SK-N-MC (cell line): ENCODE results near the gene DPF3.

ENCODE experiments used
- DNase-seq: peaks from one replicate; pipeline ENCODE4 v3.0.0-alpha.2; 2011; ENCODE audit warnings: low read depth, low spot score
- H3K27ac ChIP-seq: fragments of 200-600 bp; sonication (generic); 2 replicates; pipeline ENCODE4 v1.5.1; 2016; ENCODE audit warnings: mixed run types
- H3K36me3 ChIP-seq: fragments of 200-600 bp; sonication (generic); 2 replicates; pipeline ENCODE4 v1.6.1; 2017; ENCODE audit warnings: antibody characterized with exemption, low read length, mixed read lengths; ENCODE audit not compliant: insufficient read depth
- H3K4me3 ChIP-seq: fragments of 200-600 bp; sonication (generic); 2 replicates; pipeline ENCODE4 v1.5.1; 2016
- H3K9ac ChIP-seq: fragments of 200-600 bp; sonication (generic); 2 replicates; pipeline ENCODE4 v1.8.0; 2017; ENCODE audit warnings: mixed run types, mixed read lengths; ENCODE audit not compliant: insufficient read length
- H3K9me3 ChIP-seq: fragments of 200-600 bp; sonication (generic); 2 replicates; pipeline ENCODE4 v1.6.1; 2017; ENCODE audit warnings: low read depth, mild to moderate bottlenecking, antibody characterized with exemption, low read length, moderate library complexity, mixed read lengths
- EZH2 ChIP-seq: fragments of 200-600 bp; sonication (generic); IDR thresholded peaks from one replicate; pipeline ENCODE4 v1.6.1; 2017; ENCODE audit warnings: antibody characterized with exemption
- FOXP2 ChIP-seq: optimal IDR thresholded peaks from 2 replicates; pipeline ENCODE3; 2011; ENCODE audit warnings: mild to moderate bottlenecking, moderate library complexity; ENCODE audit not compliant: insufficient read depth; ENCODE audit errors: extremely low read length, control extremely low read depth
- POLR2AphosphoS5 ChIP-seq: IDR thresholded peaks from 2 replicates; pipeline ENCODE4 v1.6.1; 2012; ENCODE audit warnings: mild to moderate bottlenecking, low read depth, low read length, borderline replicate concordance

DPF3 gene

GRCh38 chr14:72595152-72595862, 298.6 kb downstream of the DPF3 start:
- no peak overlapping the region for H3K9ac ChIP-seq
- H3K9me3 ChIP-seq = no peaks in the 10 kb centered on the region
- DNase-seq = no peak
- H3K27ac ChIP-seq = no peak overlapping the region
- no peaks in the 10 kb centered on the region for H3K36me3 ChIP-seq
- TF ChIP-seq FOXP2 (no peak), EZH2 (no peak), POLR2AphosphoS5 (no peak)
- no peak overlapping the region for H3K4me3 ChIP-seq

GRCh38 chr14:72594099-72594901, 299.6 kb downstream of the DPF3 start:
- no peak overlapping the region for H3K27ac ChIP-seq
- H3K9ac ChIP-seq = no peak overlapping the region
- TF ChIP-seq POLR2AphosphoS5 = no peak
- no peak for TF ChIP-seq FOXP2
- TF ChIP-seq EZH2 = no peak
- no peaks in the 10 kb centered on the region for H3K9me3 ChIP-seq
- no peaks in the 10 kb centered on the region for H3K36me3 ChIP-seq
- H3K4me3 ChIP-seq = no peak overlapping the region
- no peak for DNase-seq

GRCh38 chr14:72591391-72591790, 302.5 kb downstream of the DPF3 start:
- no peak for TF ChIP-seq POLR2AphosphoS5
- no peak for TF ChIP-seq EZH2
- DNase-seq = no peak
- H3K4me3 ChIP-seq = no peak overlapping the region
- H3K36me3 ChIP-seq = no peaks in the 10 kb centered on the region
- no peak overlapping the region for H3K9ac ChIP-seq
- H3K9me3 ChIP-seq = no peaks in the 10 kb centered on the region
- H3K27ac ChIP-seq = no peak overlapping the region

- TF ChIP-seq POLR2AphosphoS5 (no peak), EZH2 (no peak), FOXP2 (no peak)
- no peaks in the 10 kb centered on the region for H3K9me3 ChIP-seq
- DNase-seq = no peak
- no peaks in the 10 kb centered on the region for H3K36me3 ChIP-seq
- H3K27ac ChIP-seq = no peak overlapping the region
- H3K4me3 ChIP-seq = no peak overlapping the region
- H3K9ac ChIP-seq = no peak overlapping the region
Observed at GRCh38 chr14:72590577-72590976, 303.3 kb downstream of the DPF3 start.

GRCh38 chr14:72589652-72590051, 304.2 kb downstream of the DPF3 start:
- Histone ChIP-seq H3K9me3 (no peaks in the 10 kb centered on the region), H3K4me3 (no peak overlapping the region), H3K27ac (no peak overlapping the region), H3K9ac (no peak overlapping the region), H3K36me3 (no peaks in the 10 kb centered on the region)
- TF ChIP-seq FOXP2 (no peak), EZH2 (no peak), POLR2AphosphoS5 (no peak)
- DNase-seq = no peak

GRCh38 chr14:72588521-72588920, 305.4 kb downstream of the DPF3 start:
- Histone ChIP-seq H3K27ac (no peak overlapping the region), H3K4me3 (no peak overlapping the region), H3K36me3 (no peaks in the 10 kb centered on the region), H3K9me3 (no peaks in the 10 kb centered on the region), H3K9ac (no peak overlapping the region)
- no peak for TF ChIP-seq FOXP2
- TF ChIP-seq POLR2AphosphoS5 = no peak
- no peak for TF ChIP-seq EZH2
- no peak for DNase-seq

GRCh38 chr14:72583316-72584272, 310.3 kb downstream of the DPF3 start:
- TF ChIP-seq FOXP2 (no peak), POLR2AphosphoS5 (no peak), EZH2 (no peak)
- no peak for DNase-seq
- H3K9ac ChIP-seq = no peak overlapping the region
- H3K27ac ChIP-seq = no peak overlapping the region
- H3K4me3 ChIP-seq = no peak overlapping the region
- no peaks in the 10 kb centered on the region for H3K36me3 ChIP-seq
- no peaks in the 10 kb centered on the region for H3K9me3 ChIP-seq

- DNase-seq = no peak
- H3K27ac ChIP-seq = no peak overlapping the region
- no peaks in the 10 kb centered on the region for H3K9me3 ChIP-seq
- H3K9ac ChIP-seq = no peak overlapping the region
- no peak for TF ChIP-seq FOXP2
- TF ChIP-seq POLR2AphosphoS5 = no peak
- no peak for TF ChIP-seq EZH2
- no peaks in the 10 kb centered on the region for H3K36me3 ChIP-seq
- H3K4me3 ChIP-seq = no peak overlapping the region
Observed at GRCh38 chr14:72582582-72582981, 311.3 kb downstream of the DPF3 start.
